ENCODE data around the gene NPAS3.

NPAS3 gene

GRCh38 chr14:33794791-33795305, 856.2 kb downstream of the NPAS3 start:
- ATAC-seq (ENCODE audit: insufficient read depth, low read depth) (no peak), DNase-seq (no peak)
- Histone ChIP-seq H4K20me1 (ENCODE audit: insufficient read depth, low read length) (no peaks in the 10 kb centered on the region), H3K4me3 (ENCODE audit: low read depth in 1 of 2, low read length in 2 of 2) (no peak overlapping the region), H3K9ac (ENCODE audit: low read depth, low read length) (no peak overlapping the region), H3K36me3 (ENCODE audit: insufficient read depth, low read length) (no peaks in the 10 kb centered on the region), H3K4me2 (ENCODE audit: insufficient read depth, low read length) (no peak overlapping the region), H3K79me2 (ENCODE audit: insufficient read depth, low read length) (no peaks in the 10 kb centered on the region), H3K9me3 (ENCODE audit: insufficient read depth, low read length, severe bottlenecking) (no peaks in the 10 kb centered on the region), H2AFZ (ENCODE audit: low read depth, low read length) (no peak overlapping the region), H3K27me3 (ENCODE audit: insufficient read depth, low read length, poor library complexity) (peaks cover 11% of the 10 kb centered on the region), H3K27ac (ENCODE audit: low read length) (no peak overlapping the region), H3K4me1 (ENCODE audit: insufficient read depth, low read length) (no peaks in the 10 kb centered on the region)
- TF ChIP-seq EZH2 (IDR thresholded peaks at IDR 0.05; ENCODE audit: borderline replicate concordance, low read depth, low read length, severe bottlenecking): no peak

GRCh38 chr14:33796356-33796755, 857.7 kb downstream of the NPAS3 start:
- H3K27ac ChIP-seq (ENCODE audit: low read length): no peak overlapping the region
- no peaks in the 10 kb centered on the region for H3K79me2 ChIP-seq (ENCODE audit: insufficient read depth, low read length)
- ATAC-seq (ENCODE audit: insufficient read depth, low read depth) (no peak), DNase-seq (no peak)
- H3K27me3 ChIP-seq (ENCODE audit: insufficient read depth, low read length, poor library complexity): peaks cover 6% of the 10 kb centered on the region
- no peaks in the 10 kb centered on the region for H3K36me3 ChIP-seq (ENCODE audit: insufficient read depth, low read length)
- H3K4me3 ChIP-seq (ENCODE audit: low read depth in 1 of 2, low read length in 2 of 2): no peak overlapping the region
- no peaks in the 10 kb centered on the region for H4K20me1 ChIP-seq (ENCODE audit: insufficient read depth, low read length)
- H2AFZ ChIP-seq (ENCODE audit: low read depth, low read length): no peak overlapping the region
- H3K4me1 ChIP-seq (ENCODE audit: insufficient read depth, low read length): no peaks in the 10 kb centered on the region
- H3K9ac ChIP-seq (ENCODE audit: low read depth, low read length): no peak overlapping the region
- no peaks in the 10 kb centered on the region for H3K9me3 ChIP-seq (ENCODE audit: insufficient read depth, low read length, severe bottlenecking)
- H3K4me2 ChIP-seq (ENCODE audit: insufficient read depth, low read length): no peak overlapping the region
- TF ChIP-seq, protein P1, sequence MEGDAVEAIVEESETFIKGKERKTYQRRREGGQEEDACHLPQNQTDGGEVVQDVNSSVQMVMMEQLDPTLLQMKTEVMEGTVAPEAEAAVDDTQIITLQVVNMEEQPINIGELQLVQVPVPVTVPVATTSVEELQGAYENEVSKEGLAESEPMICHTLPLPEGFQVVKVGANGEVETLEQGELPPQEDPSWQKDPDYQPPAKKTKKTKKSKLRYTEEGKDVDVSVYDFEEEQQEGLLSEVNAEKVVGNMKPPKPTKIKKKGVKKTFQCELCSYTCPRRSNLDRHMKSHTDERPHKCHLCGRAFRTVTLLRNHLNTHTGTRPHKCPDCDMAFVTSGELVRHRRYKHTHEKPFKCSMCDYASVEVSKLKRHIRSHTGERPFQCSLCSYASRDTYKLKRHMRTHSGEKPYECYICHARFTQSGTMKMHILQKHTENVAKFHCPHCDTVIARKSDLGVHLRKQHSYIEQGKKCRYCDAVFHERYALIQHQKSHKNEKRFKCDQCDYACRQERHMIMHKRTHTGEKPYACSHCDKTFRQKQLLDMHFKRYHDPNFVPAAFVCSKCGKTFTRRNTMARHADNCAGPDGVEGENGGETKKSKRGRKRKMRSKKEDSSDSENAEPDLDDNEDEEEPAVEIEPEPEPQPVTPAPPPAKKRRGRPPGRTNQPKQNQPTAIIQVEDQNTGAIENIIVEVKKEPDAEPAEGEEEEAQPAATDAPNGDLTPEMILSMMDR (IDR thresholded peaks at IDR 0.05; ENCODE audit: borderline replicate concordance, extremely low read depth, low read length, poor library complexity, severe bottlenecking): no peak
- TF ChIP-seq EZH2 (IDR thresholded peaks at IDR 0.05; ENCODE audit: borderline replicate concordance, low read depth, low read length, severe bottlenecking): no peak

DNA sequence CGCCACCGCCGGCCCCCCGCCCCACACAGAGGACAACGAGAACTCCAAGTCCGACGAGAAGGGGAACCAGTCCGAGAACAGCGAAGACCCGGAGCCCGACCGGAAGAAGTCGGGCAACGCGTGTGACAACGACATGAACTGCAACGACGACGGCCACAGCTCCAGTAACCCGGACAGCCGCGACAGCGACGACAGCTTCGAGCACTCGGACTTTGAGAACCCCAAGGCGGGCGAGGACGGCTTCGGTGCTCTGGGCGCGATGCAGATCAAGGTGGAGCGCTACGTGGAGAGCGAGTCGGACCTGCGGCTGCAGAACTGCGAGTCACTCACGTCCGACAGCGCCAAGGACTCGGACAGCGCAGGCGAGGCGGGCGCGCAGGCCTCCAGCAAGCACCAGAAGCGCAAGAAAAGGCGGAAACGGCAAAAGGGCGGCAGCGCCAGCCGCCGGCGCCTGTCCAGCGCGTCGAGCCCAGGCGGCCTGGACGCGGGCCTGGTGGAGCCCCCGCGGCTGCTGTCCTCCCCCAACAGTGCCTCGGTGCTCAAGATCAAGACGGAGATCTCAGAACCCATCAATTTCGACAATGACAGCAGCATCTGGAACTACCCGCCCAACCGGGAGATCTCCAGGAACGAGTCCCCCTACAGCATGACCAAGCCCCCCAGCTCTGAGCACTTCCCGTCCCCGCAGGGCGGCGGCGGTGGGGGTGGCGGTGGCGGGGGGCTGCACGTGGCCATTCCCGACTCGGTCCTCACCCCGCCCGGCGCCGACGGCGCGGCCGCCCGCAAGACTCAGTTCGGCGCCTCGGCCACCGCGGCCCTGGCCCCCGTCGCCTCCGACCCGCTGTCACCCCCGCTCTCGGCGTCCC, 861.3 kb downstream of the NPAS3 start:
- Histone ChIP-seq H4K20me1 (ENCODE audit: insufficient read depth, low read length) (no peaks in the 10 kb centered on the region), H3K9ac (ENCODE audit: low read depth, low read length) (no peak overlapping the region), H2AFZ (ENCODE audit: low read depth, low read length) (no peak overlapping the region), H3K9me3 (ENCODE audit: insufficient read depth, low read length, severe bottlenecking) (no peaks in the 10 kb centered on the region), H3K4me2 (ENCODE audit: insufficient read depth, low read length) (no peak overlapping the region), H3K36me3 (ENCODE audit: insufficient read depth, low read length) (no peaks in the 10 kb centered on the region), H3K27me3 (ENCODE audit: insufficient read depth, low read length, poor library complexity) (peaks cover 6% of the 10 kb centered on the region), H3K4me1 (ENCODE audit: insufficient read depth, low read length) (no peaks in the 10 kb centered on the region), H3K79me2 (ENCODE audit: insufficient read depth, low read length) (no peaks in the 10 kb centered on the region), H3K27ac (ENCODE audit: low read length) (no peak overlapping the region), H3K4me3 (ENCODE audit: low read depth in 1 of 2, low read length in 2 of 2) (no peak overlapping the region)
- no peak for TF ChIP-seq EZH2 (IDR thresholded peaks at IDR 0.05; ENCODE audit: borderline replicate concordance, low read depth, low read length, severe bottlenecking)
- TF ChIP-seq, protein P1 (IDR thresholded peaks at IDR 0.05; ENCODE audit: borderline replicate concordance, extremely low read depth, low read length, poor library complexity, severe bottlenecking): no peak
- DNase-seq (no peak), ATAC-seq (ENCODE audit: insufficient read depth, low read depth) (no peak)

- no peak overlapping the region for H3K4me2 ChIP-seq (ENCODE audit: insufficient read depth, low read length)
- ATAC-seq (ENCODE audit: insufficient read depth, low read depth): no peak
- H3K9ac ChIP-seq (ENCODE audit: low read depth, low read length): no peak overlapping the region
Measured at GRCh38 chr14:33800735-33801163, 862.1 kb downstream of the NPAS3 start.

More at GRCh38 chr14:33800735-33801163, 862.1 kb downstream of the NPAS3 start:
- Histone ChIP-seq H2AFZ (ENCODE audit: low read depth, low read length) (no peak overlapping the region), H3K27ac (ENCODE audit: low read length) (no peak overlapping the region), H3K36me3 (ENCODE audit: insufficient read depth, low read length) (no peaks in the 10 kb centered on the region), H3K9me3 (ENCODE audit: insufficient read depth, low read length, severe bottlenecking) (no peaks in the 10 kb centered on the region), H3K4me3 (ENCODE audit: low read depth in 1 of 2, low read length in 2 of 2) (no peak overlapping the region), H3K4me1 (ENCODE audit: insufficient read depth, low read length) (no peaks in the 10 kb centered on the region), H4K20me1 (ENCODE audit: insufficient read depth, low read length) (no peaks in the 10 kb centered on the region), H3K79me2 (ENCODE audit: insufficient read depth, low read length) (no peaks in the 10 kb centered on the region), H3K27me3 (ENCODE audit: insufficient read depth, low read length, poor library complexity) (peaks cover 2% of the 10 kb centered on the region)
- no peak for TF ChIP-seq EZH2 (IDR thresholded peaks at IDR 0.05; ENCODE audit: borderline replicate concordance, low read depth, low read length, severe bottlenecking)
- TF ChIP-seq, protein P1 (IDR thresholded peaks at IDR 0.05; ENCODE audit: borderline replicate concordance, extremely low read depth, low read length, poor library complexity, severe bottlenecking): no peak
- no peak for DNase-seq

All from DND-41 (cell line).